ENCODE data around the gene C8A.

The C8A gene

GRCh38 chr1:56915960-56916359 is 61.4 kb downstream of the C8A start:
- Histone ChIP-seq H3K36me3 (ENCODE audit: control insufficient read depth in 1 of 2, insufficient read depth in 2 of 2, low read length in 2 of 2) (no peaks in the 10 kb centered on the region), H3K4me1 (ENCODE audit: control insufficient read depth in 1 of 2, insufficient read depth in 2 of 2, low read length in 2 of 2) (no peaks in the 10 kb centered on the region), H3K27ac (ENCODE audit: low read length) (no peak overlapping the region), H3K27me3 (ENCODE audit: low read depth, low read length) (no peaks in the 10 kb centered on the region), H3K4me3 (ENCODE audit: low read depth in 1 of 2, low read length in 2 of 2) (no peak overlapping the region), H3K9me3 (ENCODE audit: control insufficient read depth in 1 of 2, low read length in 2 of 2) (no peaks in the 10 kb centered on the region)

GRCh38 chr1:56916630-56917029 is 62.0 kb downstream of the C8A start:
- no peaks in the 10 kb centered on the region for H3K9me3 ChIP-seq (ENCODE audit: control insufficient read depth in 1 of 2, low read length in 2 of 2)
- no peaks in the 10 kb centered on the region for H3K36me3 ChIP-seq (ENCODE audit: control insufficient read depth in 1 of 2, insufficient read depth in 2 of 2, low read length in 2 of 2)
- no peak overlapping the region for H3K4me3 ChIP-seq (ENCODE audit: low read depth in 1 of 2, low read length in 2 of 2)
- H3K4me1 ChIP-seq (ENCODE audit: control insufficient read depth in 1 of 2, insufficient read depth in 2 of 2, low read length in 2 of 2), result no peaks in the 10 kb centered on the region
- no peaks in the 10 kb centered on the region for H3K27me3 ChIP-seq (ENCODE audit: low read depth, low read length)
- no peak overlapping the region for H3K27ac ChIP-seq (ENCODE audit: low read length)

- no peak overlapping the region for H3K27ac ChIP-seq (ENCODE audit: low read length)
- no peaks in the 10 kb centered on the region for H3K36me3 ChIP-seq (ENCODE audit: control insufficient read depth in 1 of 2, insufficient read depth in 2 of 2, low read length in 2 of 2)
- no peaks in the 10 kb centered on the region for H3K9me3 ChIP-seq (ENCODE audit: control insufficient read depth in 1 of 2, low read length in 2 of 2)
- no peak overlapping the region for H3K4me3 ChIP-seq (ENCODE audit: low read depth in 1 of 2, low read length in 2 of 2)
- H3K4me1 ChIP-seq (ENCODE audit: control insufficient read depth in 1 of 2, insufficient read depth in 2 of 2, low read length in 2 of 2), result no peaks in the 10 kb centered on the region
- H3K27me3 ChIP-seq (ENCODE audit: low read depth, low read length), result no peaks in the 10 kb centered on the region
Measured at GRCh38 chr1:56917356-56917755, 62.8 kb downstream of the C8A start.

GRCh38 chr1:56920591-56921001 is 66.0 kb downstream of the C8A start:
- no peaks in the 10 kb centered on the region for H3K4me1 ChIP-seq (ENCODE audit: control insufficient read depth in 1 of 2, insufficient read depth in 2 of 2, low read length in 2 of 2)
- H3K9me3 ChIP-seq (ENCODE audit: control insufficient read depth in 1 of 2, low read length in 2 of 2), result no peaks in the 10 kb centered on the region
- H3K4me3 ChIP-seq (ENCODE audit: low read depth in 1 of 2, low read length in 2 of 2), result no peak overlapping the region
- no peak overlapping the region for H3K27ac ChIP-seq (ENCODE audit: low read length)
- no peaks in the 10 kb centered on the region for H3K27me3 ChIP-seq (ENCODE audit: low read depth, low read length)
- no peaks in the 10 kb centered on the region for H3K36me3 ChIP-seq (ENCODE audit: control insufficient read depth in 1 of 2, insufficient read depth in 2 of 2, low read length in 2 of 2)

GRCh38 chr1:56921479-56921878 is 66.9 kb downstream of the C8A start:
- H3K36me3 ChIP-seq (ENCODE audit: control insufficient read depth in 1 of 2, insufficient read depth in 2 of 2, low read length in 2 of 2), result no peaks in the 10 kb centered on the region
- no peaks in the 10 kb centered on the region for H3K27me3 ChIP-seq (ENCODE audit: low read depth, low read length)
- H3K4me3 ChIP-seq (ENCODE audit: low read depth in 1 of 2, low read length in 2 of 2), result no peak overlapping the region
- no peak overlapping the region for H3K27ac ChIP-seq (ENCODE audit: low read length)
- H3K4me1 ChIP-seq (ENCODE audit: control insufficient read depth in 1 of 2, insufficient read depth in 2 of 2, low read length in 2 of 2), result no peaks in the 10 kb centered on the region
- H3K9me3 ChIP-seq (ENCODE audit: control insufficient read depth in 1 of 2, low read length in 2 of 2), result no peaks in the 10 kb centered on the region

- no peaks in the 10 kb centered on the region for H3K27me3 ChIP-seq (ENCODE audit: low read depth, low read length)
- no peak overlapping the region for H3K4me3 ChIP-seq (ENCODE audit: low read depth in 1 of 2, low read length in 2 of 2)
- H3K27ac ChIP-seq (ENCODE audit: low read length), result no peak overlapping the region
- H3K36me3 ChIP-seq (ENCODE audit: control insufficient read depth in 1 of 2, insufficient read depth in 2 of 2, low read length in 2 of 2), result no peaks in the 10 kb centered on the region
- no peaks in the 10 kb centered on the region for H3K9me3 ChIP-seq (ENCODE audit: control insufficient read depth in 1 of 2, low read length in 2 of 2)
- H3K4me1 ChIP-seq (ENCODE audit: control insufficient read depth in 1 of 2, insufficient read depth in 2 of 2, low read length in 2 of 2), result no peaks in the 10 kb centered on the region
Measured at GRCh38 chr1:56922070-56922469, 67.5 kb downstream of the C8A start.

GRCh38 chr1:56922507-56922906 is 67.9 kb downstream of the C8A start:
- H3K27me3 ChIP-seq (ENCODE audit: low read depth, low read length), result no peaks in the 10 kb centered on the region
- no peaks in the 10 kb centered on the region for H3K9me3 ChIP-seq (ENCODE audit: control insufficient read depth in 1 of 2, low read length in 2 of 2)
- H3K4me3 ChIP-seq (ENCODE audit: low read depth in 1 of 2, low read length in 2 of 2), result no peak overlapping the region
- no peak overlapping the region for H3K27ac ChIP-seq (ENCODE audit: low read length)
- no peaks in the 10 kb centered on the region for H3K36me3 ChIP-seq (ENCODE audit: control insufficient read depth in 1 of 2, insufficient read depth in 2 of 2, low read length in 2 of 2)
- H3K4me1 ChIP-seq (ENCODE audit: control insufficient read depth in 1 of 2, insufficient read depth in 2 of 2, low read length in 2 of 2), result no peaks in the 10 kb centered on the region

GRCh38 chr1:56923201-56923600 is 68.6 kb downstream of the C8A start:
- H3K27me3 ChIP-seq (ENCODE audit: low read depth, low read length), result no peaks in the 10 kb centered on the region
- H3K4me3 ChIP-seq (ENCODE audit: low read depth in 1 of 2, low read length in 2 of 2), result no peak overlapping the region
- no peaks in the 10 kb centered on the region for H3K36me3 ChIP-seq (ENCODE audit: control insufficient read depth in 1 of 2, insufficient read depth in 2 of 2, low read length in 2 of 2)
- H3K4me1 ChIP-seq (ENCODE audit: control insufficient read depth in 1 of 2, insufficient read depth in 2 of 2, low read length in 2 of 2), result no peaks in the 10 kb centered on the region
- no peak overlapping the region for H3K27ac ChIP-seq (ENCODE audit: low read length)
- no peaks in the 10 kb centered on the region for H3K9me3 ChIP-seq (ENCODE audit: control insufficient read depth in 1 of 2, low read length in 2 of 2)

- Histone ChIP-seq H3K9me3 (ENCODE audit: control insufficient read depth in 1 of 2, low read length in 2 of 2) (no peaks in the 10 kb centered on the region), H3K4me3 (ENCODE audit: low read depth in 1 of 2, low read length in 2 of 2) (no peak overlapping the region), H3K36me3 (ENCODE audit: control insufficient read depth in 1 of 2, insufficient read depth in 2 of 2, low read length in 2 of 2) (no peaks in the 10 kb centered on the region), H3K27ac (ENCODE audit: low read length) (no peak overlapping the region), H3K4me1 (ENCODE audit: control insufficient read depth in 1 of 2, insufficient read depth in 2 of 2, low read length in 2 of 2) (no peaks in the 10 kb centered on the region), H3K27me3 (ENCODE audit: low read depth, low read length) (no peaks in the 10 kb centered on the region)
Measured at GRCh38 chr1:56924116-56924515, 69.5 kb downstream of the C8A start.

- Histone ChIP-seq H3K36me3 (ENCODE audit: control insufficient read depth in 1 of 2, insufficient read depth in 2 of 2, low read length in 2 of 2) (no peaks in the 10 kb centered on the region), H3K4me1 (ENCODE audit: control insufficient read depth in 1 of 2, insufficient read depth in 2 of 2, low read length in 2 of 2) (no peaks in the 10 kb centered on the region), H3K27me3 (ENCODE audit: low read depth, low read length) (no peaks in the 10 kb centered on the region), H3K9me3 (ENCODE audit: control insufficient read depth in 1 of 2, low read length in 2 of 2) (no peaks in the 10 kb centered on the region), H3K4me3 (ENCODE audit: low read depth in 1 of 2, low read length in 2 of 2) (no peak overlapping the region), H3K27ac (ENCODE audit: low read length) (no peak overlapping the region)
Measured at GRCh38 chr1:56925193-56925592, 70.6 kb downstream of the C8A start.

- no peak overlapping the region for H3K27ac ChIP-seq (ENCODE audit: low read length)
- H3K4me1 ChIP-seq (ENCODE audit: control insufficient read depth in 1 of 2, insufficient read depth in 2 of 2, low read length in 2 of 2), result no peaks in the 10 kb centered on the region
Measured at GRCh38 chr1:56927171-56927570, 72.6 kb downstream of the C8A start.

GRCh38 chr1:56927986-56928385 is 73.4 kb downstream of the C8A start:
- H3K27me3 ChIP-seq (ENCODE audit: low read depth, low read length), result no peaks in the 10 kb centered on the region
- no peaks in the 10 kb centered on the region for H3K9me3 ChIP-seq (ENCODE audit: control insufficient read depth in 1 of 2, low read length in 2 of 2)
- no peak overlapping the region for H3K27ac ChIP-seq (ENCODE audit: low read length)
- no peak overlapping the region for H3K4me3 ChIP-seq (ENCODE audit: low read depth in 1 of 2, low read length in 2 of 2)
- no peaks in the 10 kb centered on the region for H3K36me3 ChIP-seq (ENCODE audit: control insufficient read depth in 1 of 2, insufficient read depth in 2 of 2, low read length in 2 of 2)
- no peaks in the 10 kb centered on the region for H3K4me1 ChIP-seq (ENCODE audit: control insufficient read depth in 1 of 2, insufficient read depth in 2 of 2, low read length in 2 of 2)

More at GRCh38 chr1:56927171-56927570, 72.6 kb downstream of the C8A start:
- Histone ChIP-seq H3K27me3 (ENCODE audit: low read depth, low read length) (no peaks in the 10 kb centered on the region), H3K36me3 (ENCODE audit: control insufficient read depth in 1 of 2, insufficient read depth in 2 of 2, low read length in 2 of 2) (no peaks in the 10 kb centered on the region), H3K9me3 (ENCODE audit: control insufficient read depth in 1 of 2, low read length in 2 of 2) (no peaks in the 10 kb centered on the region), H3K4me3 (ENCODE audit: low read depth in 1 of 2, low read length in 2 of 2) (no peak overlapping the region)
